ENCODE results near the gene NBAS.

DNA sequence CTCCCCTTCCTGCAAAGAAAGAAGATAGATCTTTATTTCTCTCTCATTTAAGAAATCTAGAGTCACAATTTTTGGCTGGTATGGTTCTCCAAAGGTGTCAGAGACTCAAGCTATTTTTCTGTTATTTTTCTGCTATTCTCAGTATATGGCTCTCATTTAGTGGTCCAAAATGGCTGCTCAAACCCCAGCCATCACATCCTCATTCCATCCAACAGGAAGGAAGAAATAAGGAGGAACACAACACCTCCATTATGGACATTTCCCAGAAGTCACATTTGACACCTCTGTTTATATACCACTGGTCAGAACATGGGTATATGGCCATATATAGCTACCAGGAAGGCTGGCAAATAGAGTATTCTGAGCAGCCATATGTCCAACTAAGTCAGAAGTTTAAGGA, 23.2 kb upstream of the NBAS start:
- TF ChIP-seq EZH2 (IDR thresholded peaks at IDR 0.05; ENCODE audit: insufficient read depth, poor library complexity, severe bottlenecking) (no peak), EZH2phosphoT487 (IDR thresholded peaks at IDR 0.05; ENCODE audit: insufficient read depth, low read depth) (no peak)

All from GM23248 (cell line).